Ovary (tissue), 3 donors: ENCODE results near the gene CSMD2.

Source experiments
- EP300 ChIP-seq: sonication (generic); formaldehyde crosslinking; IDR thresholded peaks from one replicate; pipeline ENCODE4 v1.6.1; 2017; ENCODE audit warnings: antibody characterized with exemption
- POLR2A ChIP-seq: fragments of 450-650 bp; IDR thresholded peaks from one replicate; pipeline ENCODE4 v1.6.1; 2017; ENCODE audit warnings: antibody characterized with exemption, mild to moderate bottlenecking, moderate library complexity
- TF ChIP-seq, protein P1 (sequence below), 3 donors: fragments of 450-650 bp in 2 of 3; fragments of 200-600 bp in 1 of 3; IDR thresholded peaks; one replicate each; pipeline versions ENCODE4 v1.5.1 to v1.8.0; 2016 to 2022; ENCODE audit warnings: antibody characterized with exemption in 3 of 3, mild to moderate bottlenecking in 1 of 3
- donor health status: DM: no; HTN: no; CAD: no.

DNA sequence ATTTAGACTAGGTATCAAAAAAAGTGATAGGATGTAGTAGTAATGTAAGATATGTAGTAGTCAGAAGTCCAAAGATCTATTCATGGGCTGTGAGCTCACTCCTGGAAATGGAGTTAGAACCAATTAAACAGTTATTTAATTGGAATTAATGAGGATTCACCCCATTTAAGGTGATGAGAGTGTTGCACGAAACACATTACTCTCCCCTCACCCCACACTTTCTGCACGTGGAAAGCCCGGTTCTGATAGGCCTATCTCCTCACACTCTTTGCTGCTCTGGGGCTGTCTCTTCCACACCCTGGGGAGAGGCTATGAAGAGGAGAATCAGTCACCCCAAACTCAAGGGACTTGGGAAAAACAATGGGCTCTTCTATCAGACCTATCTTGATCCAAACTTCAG is 174.7 kb downstream of the CSMD2 start:
- TF ChIP-seq, protein P1, sequence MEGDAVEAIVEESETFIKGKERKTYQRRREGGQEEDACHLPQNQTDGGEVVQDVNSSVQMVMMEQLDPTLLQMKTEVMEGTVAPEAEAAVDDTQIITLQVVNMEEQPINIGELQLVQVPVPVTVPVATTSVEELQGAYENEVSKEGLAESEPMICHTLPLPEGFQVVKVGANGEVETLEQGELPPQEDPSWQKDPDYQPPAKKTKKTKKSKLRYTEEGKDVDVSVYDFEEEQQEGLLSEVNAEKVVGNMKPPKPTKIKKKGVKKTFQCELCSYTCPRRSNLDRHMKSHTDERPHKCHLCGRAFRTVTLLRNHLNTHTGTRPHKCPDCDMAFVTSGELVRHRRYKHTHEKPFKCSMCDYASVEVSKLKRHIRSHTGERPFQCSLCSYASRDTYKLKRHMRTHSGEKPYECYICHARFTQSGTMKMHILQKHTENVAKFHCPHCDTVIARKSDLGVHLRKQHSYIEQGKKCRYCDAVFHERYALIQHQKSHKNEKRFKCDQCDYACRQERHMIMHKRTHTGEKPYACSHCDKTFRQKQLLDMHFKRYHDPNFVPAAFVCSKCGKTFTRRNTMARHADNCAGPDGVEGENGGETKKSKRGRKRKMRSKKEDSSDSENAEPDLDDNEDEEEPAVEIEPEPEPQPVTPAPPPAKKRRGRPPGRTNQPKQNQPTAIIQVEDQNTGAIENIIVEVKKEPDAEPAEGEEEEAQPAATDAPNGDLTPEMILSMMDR (IDR thresholded peaks at IDR 0.05), result no peak
- TF ChIP-seq EP300 (no peak), POLR2A (no peak)
